ENCODE data around the gene OTX1. TPM values are rescaled to one million over a fixed set of nuclear protein-coding genes. Genes with fewer than 3 reads are reported as not detected.

The OTX1 gene
- total RNA-seq, 2 donors from 2014 or later, result 0.75 TPM; not detected in 1

DNA sequence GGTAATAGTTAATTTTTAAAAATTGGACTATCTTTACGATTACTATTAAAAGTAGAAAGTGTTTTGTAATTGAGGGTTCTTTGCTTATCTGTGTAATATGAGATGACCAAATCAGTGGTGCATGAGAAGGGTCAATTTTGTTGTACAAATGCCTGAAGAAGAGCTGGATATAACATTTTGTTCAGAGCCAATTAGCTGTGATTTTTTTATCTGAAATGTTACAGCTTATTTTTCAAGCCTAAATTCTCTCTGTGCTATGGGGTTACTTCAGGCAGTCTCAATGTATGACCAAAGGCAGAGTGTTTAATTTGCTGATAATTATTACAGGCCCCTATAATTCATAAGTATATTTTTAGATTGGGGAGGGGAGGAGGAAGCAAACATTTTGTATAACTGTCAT lies 41.8 kb downstream of the OTX1 start:
- Mint-ChIP-seq H3K9me3 (peaks cover 4% of the 10 kb centered on the region), H3K36me3 (peaks cover 4% of the 10 kb centered on the region), H3K27me3 (peaks cover 7 to 15% of the 10 kb centered on the region in 2 donors), H3K4me1 (ENCODE audit: low read depth in 2 of 2) (no peaks in the 10 kb centered on the region), H3K4me3 (no peak overlapping the region), H3K27ac (no peak overlapping the region)
- DNase-seq (ENCODE audit: low spot score) (no peak), ATAC-seq (no peak)

DNA sequence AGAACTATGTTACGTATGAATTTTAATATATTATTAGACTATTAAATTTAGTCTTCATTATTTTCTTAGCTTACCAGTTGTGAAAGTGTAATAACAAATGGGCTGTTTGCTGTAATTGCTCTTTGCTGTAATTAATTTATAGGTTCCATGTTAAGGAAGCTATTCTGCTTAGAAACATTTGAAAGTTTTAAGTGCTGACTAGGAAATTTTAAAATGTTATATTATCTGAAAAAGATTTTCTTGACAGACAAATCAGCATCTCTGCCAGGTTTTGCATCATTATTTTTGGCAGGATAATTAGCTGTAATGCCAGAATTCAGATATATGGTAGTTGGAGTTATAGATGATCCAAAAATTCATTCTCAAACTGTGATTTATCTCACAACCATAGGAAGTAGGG lies 42.2 kb downstream of the OTX1 start:
- no peak overlapping the region for H3K4me3 Mint-ChIP-seq
- H3K36me3 Mint-ChIP-seq, result peaks cover 4% of the 10 kb centered on the region
- DNase-seq (ENCODE audit: low spot score) (no peak), ATAC-seq (no peak)
- peaks cover 4% of the 10 kb centered on the region for H3K9me3 Mint-ChIP-seq
- H3K4me1 Mint-ChIP-seq (ENCODE audit: low read depth in 2 of 2), result no peaks in the 10 kb centered on the region
- peaks cover 7 to 15% of the 10 kb centered on the region in 2 donors for H3K27me3 Mint-ChIP-seq
- H3K27ac Mint-ChIP-seq, result no peak overlapping the region

DNA sequence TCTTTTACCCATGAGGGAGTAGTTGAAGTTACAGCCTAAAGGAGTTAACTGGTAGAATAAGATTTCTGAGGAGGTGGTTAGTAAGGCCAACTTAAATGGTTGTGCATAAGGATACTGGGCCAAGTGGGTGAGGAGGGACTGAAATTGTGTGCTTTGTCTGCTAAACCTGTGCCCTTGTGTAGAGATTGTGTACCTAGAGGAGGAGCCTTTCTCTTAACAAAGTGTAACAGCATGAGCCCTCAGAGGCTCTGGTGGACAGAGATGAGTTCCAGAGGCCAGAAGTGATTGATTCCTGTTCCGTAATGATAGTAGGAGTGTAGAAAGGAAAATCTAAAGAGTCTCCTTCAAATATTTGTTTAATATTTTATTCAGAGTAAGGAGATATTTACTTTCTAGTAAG lies 42.9 kb downstream of the OTX1 start:
- H3K4me1 Mint-ChIP-seq (ENCODE audit: low read depth in 2 of 2), result no peaks in the 10 kb centered on the region
- no peak overlapping the region for H3K27ac Mint-ChIP-seq
- H3K36me3 Mint-ChIP-seq, result peaks cover 4% of the 10 kb centered on the region
- peaks cover 7 to 15% of the 10 kb centered on the region in 2 donors for H3K27me3 Mint-ChIP-seq
- DNase-seq (ENCODE audit: low spot score) (no peak), ATAC-seq (no peak)
- peaks cover 4% of the 10 kb centered on the region for H3K9me3 Mint-ChIP-seq
- H3K4me3 Mint-ChIP-seq, result no peak overlapping the region

DNA sequence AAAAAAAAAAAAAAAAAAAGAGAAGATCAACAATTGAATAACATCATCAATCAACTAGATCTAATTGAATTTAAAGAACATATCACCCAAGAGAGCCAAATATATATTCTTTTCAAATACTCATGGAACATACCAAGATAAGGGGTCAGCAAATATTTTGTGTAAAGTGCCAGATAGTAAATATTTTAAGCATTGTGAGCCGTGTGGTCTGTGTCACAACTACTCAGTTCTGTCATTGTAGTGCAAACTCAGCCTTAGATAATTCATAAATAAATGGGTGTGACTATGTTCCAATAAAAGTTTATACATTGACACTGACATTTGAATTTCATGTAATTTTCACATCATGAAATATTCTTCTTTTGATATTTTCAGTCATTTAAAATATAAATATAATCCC lies 45.9 kb downstream of the OTX1 start:
- Mint-ChIP-seq H3K36me3 (no peaks in the 10 kb centered on the region), H3K9me3 (peaks cover 8% of the 10 kb centered on the region), H3K4me1 (ENCODE audit: low read depth in 2 of 2) (no peaks in the 10 kb centered on the region), H3K27me3 (peaks cover 5 to 15% of the 10 kb centered on the region in 2 donors), H3K27ac (no peak overlapping the region), H3K4me3 (no peak overlapping the region)
- no peak for DNase-seq (ENCODE audit: low spot score)
- no peak for ATAC-seq

DNA sequence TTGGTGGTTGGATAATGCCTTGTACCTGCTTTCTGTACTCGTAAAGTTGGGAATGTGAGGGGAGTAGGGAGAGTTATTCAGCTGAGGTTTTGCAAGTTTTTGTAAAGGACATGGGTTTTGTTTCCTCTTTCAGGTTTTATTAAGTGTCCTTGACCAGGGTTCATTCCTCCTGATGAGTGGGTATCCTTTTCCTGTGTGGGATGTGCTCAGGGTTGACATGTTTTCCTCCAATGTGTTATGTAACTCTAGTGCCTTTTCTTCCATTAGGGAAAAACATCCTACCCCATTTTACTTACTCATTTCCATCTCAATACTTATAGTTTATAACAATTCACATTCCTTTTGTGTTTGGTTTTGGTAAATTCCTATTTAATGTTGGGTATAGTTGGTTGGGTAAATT lies 48.4 kb downstream of the OTX1 start:
- Mint-ChIP-seq H3K27me3 (peaks cover 2 to 12% of the 10 kb centered on the region in 2 donors), H3K9me3 (peaks cover 12% of the 10 kb centered on the region), H3K27ac (no peak overlapping the region), H3K4me3 (no peak overlapping the region), H3K36me3 (peaks cover 5% of the 10 kb centered on the region), H3K4me1 (ENCODE audit: low read depth in 2 of 2) (no peaks in the 10 kb centered on the region)
- no peak for ATAC-seq
- DNase-seq (ENCODE audit: low spot score), result no peak

DNA sequence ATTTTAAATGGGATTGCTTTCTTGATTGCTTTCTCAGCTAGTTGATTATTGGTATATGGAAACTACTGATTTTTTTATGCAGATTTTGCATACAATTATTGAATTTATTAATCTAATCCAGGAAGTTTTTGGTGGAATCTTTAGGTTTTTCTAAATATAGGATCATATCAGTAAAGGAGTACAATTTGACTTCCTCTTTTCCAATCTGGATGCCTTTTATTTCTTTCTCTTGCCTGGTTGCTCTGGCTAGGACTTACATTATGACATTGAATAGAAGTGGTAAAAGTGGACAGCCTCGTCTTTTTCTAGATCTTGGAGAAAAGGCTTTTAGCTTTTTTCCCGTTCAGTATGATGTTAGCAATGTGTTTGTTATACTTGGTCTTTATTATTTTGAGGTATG lies 51.3 kb downstream of the OTX1 start:
- H3K27ac Mint-ChIP-seq, result no peak overlapping the region
- H3K4me3 Mint-ChIP-seq, result no peak overlapping the region
- H3K4me1 Mint-ChIP-seq (ENCODE audit: low read depth in 2 of 2), result no peaks in the 10 kb centered on the region
- H3K36me3 Mint-ChIP-seq, result peaks cover 20% of the 10 kb centered on the region
- ATAC-seq (no peak), DNase-seq (ENCODE audit: low spot score) (no peak)
- peaks cover 26% of the 10 kb centered on the region for H3K9me3 Mint-ChIP-seq
- H3K27me3 Mint-ChIP-seq, result peaks cover 0 to 3% of the 10 kb centered on the region in 2 donors

DNA sequence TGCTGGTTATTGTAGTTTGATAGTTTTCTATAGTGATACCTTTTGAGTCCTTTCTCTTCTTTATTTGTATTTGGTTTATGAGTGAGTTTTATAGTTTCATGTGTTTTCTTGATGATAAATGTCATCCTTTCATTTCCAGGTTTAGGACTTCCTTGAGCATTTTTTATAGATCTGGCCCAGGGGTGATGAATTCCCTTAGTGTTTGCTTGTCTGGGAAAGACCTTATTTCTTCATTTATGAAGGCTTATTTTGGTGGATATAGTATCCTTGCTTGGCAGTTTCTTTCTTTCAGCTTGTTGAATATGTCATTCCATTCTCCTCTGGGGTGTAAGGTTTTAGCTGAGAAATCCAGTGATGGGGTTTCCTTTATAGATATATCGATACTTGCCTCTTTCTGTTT lies 53.9 kb downstream of the OTX1 start:
- no peak overlapping the region for H3K27ac Mint-ChIP-seq
- no peak for ATAC-seq

More for the DNA sequence above, 53.9 kb downstream of the OTX1 start:
- Mint-ChIP-seq H3K9me3 (peaks cover 28% of the 10 kb centered on the region), H3K4me3 (no peak overlapping the region), H3K36me3 (peaks cover 20% of the 10 kb centered on the region), H3K4me1 (ENCODE audit: low read depth in 2 of 2) (no peaks in the 10 kb centered on the region), H3K27me3 (peaks cover 0 to 3% of the 10 kb centered on the region in 2 donors)
- DNase-seq (ENCODE audit: low spot score), result no peak

Measured in natural killer cell treated with Interleukin-12 subunit alpha and Interleukin-12 subunit beta and Interleukin-15 and Interleukin-18, amount 100 ng/mL, for 72 hours (primary cell).